HG03108 (cell line): ENCODE data around the gene ZNF462.
"Not testable (repeated sequence)": the region's sequence is repeated elsewhere in the genome, so short reads cannot be mapped to it uniquely, and the experiment has no call there.

Experiments used
- ATAC-seq: cut with Tn5 transposase; IDR thresholded peaks from one replicate; pipeline ENCODE4 v1.9.1; 2021; ENCODE audit warnings: moderate library complexity; ENCODE audit not compliant: unreplicated experiment

The ZNF462 gene, protein sequence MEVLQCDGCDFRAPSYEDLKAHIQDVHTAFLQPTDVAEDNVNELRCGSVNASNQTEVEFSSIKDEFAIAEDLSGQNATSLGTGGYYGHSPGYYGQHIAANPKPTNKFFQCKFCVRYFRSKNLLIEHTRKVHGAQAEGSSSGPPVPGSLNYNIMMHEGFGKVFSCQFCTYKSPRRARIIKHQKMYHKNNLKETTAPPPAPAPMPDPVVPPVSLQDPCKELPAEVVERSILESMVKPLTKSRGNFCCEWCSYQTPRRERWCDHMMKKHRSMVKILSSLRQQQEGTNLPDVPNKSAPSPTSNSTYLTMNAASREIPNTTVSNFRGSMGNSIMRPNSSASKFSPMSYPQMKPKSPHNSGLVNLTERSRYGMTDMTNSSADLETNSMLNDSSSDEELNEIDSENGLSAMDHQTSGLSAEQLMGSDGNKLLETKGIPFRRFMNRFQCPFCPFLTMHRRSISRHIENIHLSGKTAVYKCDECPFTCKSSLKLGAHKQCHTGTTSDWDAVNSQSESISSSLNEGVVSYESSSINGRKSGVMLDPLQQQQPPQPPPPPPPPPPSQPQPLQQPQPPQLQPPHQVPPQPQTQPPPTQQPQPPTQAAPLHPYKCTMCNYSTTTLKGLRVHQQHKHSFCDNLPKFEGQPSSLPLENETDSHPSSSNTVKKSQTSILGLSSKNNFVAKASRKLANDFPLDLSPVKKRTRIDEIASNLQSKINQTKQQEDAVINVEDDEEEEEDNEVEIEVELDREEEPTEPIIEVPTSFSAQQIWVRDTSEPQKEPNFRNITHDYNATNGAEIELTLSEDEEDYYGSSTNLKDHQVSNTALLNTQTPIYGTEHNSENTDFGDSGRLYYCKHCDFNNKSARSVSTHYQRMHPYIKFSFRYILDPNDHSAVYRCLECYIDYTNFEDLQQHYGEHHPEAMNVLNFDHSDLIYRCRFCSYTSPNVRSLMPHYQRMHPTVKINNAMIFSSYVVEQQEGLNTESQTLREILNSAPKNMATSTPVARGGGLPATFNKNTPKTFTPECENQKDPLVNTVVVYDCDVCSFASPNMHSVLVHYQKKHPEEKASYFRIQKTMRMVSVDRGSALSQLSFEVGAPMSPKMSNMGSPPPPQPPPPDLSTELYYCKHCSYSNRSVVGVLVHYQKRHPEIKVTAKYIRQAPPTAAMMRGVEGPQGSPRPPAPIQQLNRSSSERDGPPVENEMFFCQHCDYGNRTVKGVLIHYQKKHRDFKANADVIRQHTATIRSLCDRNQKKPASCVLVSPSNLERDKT (N-terminal part only)

GRCh38 chr9:106862821-106863720, at the start of gene ZNF462:
TSS of gene ZNF462 (plus strand) at chr9:106863166. CDS start at chr9:106923384, 60,218 bp downstream.
- ATAC-seq = no peak

DNA sequence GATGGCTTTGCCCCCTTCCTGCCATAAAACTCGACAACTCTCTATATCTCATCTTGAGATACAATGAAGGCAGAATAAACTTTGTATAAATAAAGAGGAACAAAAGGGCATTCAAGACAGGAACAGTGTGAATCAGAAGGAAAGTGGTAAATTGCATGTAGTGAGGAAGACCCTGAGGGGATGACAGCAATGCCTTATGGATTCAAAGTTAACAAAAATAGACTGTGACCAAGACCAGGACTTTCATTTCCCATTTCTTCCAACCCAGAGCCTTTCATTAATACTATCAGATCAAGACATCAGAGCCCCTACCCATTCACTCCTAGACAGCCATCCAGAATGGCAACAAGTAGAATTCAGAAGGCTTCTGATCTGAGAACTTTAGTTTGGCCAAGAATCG, 46.4 kb upstream of the ZNF462 start:
- ATAC-seq = no peak

DNA sequence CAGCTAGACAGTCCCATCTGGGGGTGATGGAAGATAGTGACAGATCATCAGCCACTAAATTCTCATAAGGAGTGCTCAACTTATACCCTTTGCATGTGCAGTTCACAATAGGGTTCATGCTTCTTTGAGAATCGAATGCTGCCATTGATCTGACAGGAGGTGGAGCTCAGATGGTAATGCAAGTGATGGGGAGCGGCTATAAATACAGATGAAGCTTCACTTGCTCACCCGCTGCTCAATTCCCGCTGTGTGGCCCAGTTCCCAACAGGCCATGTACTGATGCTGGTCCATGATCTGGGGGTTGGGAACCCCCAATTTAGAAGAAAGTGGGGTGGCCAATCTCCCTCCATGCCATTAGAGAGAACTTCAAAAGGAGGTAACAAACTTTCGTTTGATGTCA, 44.9 kb upstream of the ZNF462 start:
- no peak for ATAC-seq

DNA sequence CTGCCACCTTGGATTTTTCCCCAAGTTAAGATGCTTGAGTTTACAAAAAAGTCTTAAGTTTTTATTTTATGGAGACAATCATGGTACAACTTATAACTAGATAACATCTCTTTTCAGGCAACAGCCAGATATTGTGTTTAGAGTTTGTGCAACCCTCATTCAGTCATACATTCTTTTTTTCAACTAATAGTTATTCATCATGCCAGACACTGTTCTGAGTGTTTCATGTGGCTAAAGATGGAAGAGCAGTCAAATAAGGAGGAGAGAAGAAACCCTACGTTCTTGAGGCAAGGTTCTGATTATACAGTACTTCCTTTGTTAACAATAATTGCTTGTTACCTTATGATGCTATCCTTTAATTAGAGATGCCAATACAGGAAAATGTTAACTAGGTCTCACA, 42.1 kb upstream of the ZNF462 start:
- no peak for ATAC-seq

- no peak for ATAC-seq
Observed at GRCh38 chr9:106828070-106828469, 34.9 kb upstream of the ZNF462 start.

DNA sequence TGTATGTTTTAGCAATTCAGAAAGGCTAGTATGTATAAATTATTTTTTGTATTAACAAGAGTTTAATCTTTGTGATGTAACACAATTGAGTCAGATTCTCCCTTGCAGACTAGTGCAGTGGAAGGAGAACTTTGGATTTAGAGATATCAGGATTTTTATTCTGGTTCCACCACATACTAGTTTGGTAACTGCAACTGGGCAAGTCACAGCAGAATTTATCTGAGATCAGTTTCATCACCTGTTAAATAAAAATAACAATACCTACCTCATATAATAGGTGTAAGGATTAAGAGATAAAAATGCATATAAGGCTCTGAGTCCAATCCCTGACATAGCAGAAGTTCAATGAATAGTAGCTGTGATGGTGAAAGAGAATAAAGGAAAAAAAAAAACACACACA, 34.0 kb upstream of the ZNF462 start:
- ATAC-seq = no peak

GRCh38 chr9:106829666-106830408, 33.1 kb upstream of the ZNF462 start:
- no peak for ATAC-seq

DNA sequence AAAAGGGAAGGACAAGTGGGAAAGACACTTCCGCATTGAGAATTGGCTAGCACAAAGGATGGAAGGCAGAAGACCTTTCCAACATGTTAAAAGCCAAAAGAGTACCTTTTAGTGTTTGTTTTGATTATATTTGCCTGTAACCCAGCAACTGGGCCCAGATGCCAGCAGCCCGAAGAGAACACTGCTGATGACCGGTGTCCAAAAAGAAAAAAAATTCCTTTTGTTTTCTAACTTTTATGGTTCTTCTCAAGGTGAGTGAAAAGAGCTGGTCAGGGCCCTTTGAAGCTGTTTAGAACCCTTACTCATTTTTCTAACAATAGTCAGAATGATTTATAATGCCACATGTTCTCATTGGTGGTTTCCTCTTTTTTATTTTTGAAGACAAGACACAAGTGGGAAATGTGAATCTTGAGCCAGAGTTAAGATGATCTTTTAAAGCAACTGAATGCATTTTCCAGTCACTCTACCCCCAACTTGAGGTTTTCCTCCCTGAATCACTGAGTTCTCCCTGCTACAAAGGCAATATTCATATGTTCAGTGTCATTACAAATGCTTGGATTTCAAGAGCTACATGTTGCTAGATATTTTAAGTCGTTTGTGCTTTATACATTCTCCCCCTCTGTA, 32.3 kb upstream of the ZNF462 start:
- no peak for ATAC-seq

DNA sequence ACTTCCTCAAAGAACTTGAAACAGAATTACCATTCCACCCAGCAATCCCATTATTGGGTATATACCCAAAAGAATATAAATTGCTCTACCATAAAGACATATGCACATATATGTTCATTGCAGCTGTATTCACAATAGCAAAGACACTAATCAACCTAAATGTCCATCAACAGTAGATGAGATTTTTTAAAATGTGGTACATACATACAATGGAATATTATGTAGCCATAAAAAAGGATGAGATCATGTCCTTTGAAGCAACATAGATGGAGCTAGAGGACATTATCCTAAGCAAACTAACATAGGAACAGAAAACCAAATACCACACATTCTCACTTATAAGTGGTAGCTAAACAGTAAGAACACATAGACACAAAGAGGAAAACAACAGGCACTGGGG, 28.1 kb upstream of the ZNF462 start:
- no peak for ATAC-seq

- no peak for ATAC-seq
Observed at GRCh38 chr9:106835840-106836239, 27.1 kb upstream of the ZNF462 start.

- no peak for ATAC-seq
Observed at GRCh38 chr9:106843371-106843770, 19.6 kb upstream of the ZNF462 start.

DNA sequence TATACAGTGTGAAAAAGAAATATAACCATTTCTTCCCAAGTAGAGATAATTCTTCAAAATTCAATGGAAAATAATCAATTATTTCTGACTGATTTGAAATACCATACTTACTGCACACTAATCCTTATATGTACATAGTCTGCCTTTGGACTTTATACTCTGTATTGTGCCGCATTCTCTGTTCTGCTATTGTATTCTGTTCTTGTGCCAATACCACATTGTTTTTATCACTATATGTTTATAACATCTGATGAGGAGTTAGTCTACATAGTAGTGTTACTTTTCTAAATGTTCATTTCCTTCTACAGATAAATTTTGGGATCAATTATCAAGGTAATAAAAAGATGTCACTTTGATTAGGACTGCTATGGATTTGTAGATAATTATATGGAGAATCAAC, 16.7 kb upstream of the ZNF462 start:
- no peak for ATAC-seq

- no peak for ATAC-seq
Observed at GRCh38 chr9:106846857-106847256, 16.1 kb upstream of the ZNF462 start.

DNA sequence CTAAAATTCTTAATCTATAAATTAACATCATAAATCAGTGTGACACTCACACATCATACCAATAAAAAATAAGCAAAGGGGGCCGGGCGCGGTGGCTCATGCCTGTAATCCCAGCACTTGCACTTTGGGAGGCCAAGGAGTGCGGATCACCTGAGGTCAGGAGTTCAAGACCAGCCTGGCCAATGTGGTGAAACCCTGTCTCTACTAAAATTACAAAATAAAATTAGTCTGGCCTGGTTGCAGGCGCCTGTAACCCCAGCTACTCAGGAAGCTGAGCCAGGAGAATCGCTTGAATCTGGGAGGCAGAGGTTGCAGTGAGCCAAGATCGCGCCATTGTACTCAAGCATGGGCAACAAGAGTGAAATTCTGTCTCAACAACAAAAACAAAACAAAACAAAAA, 11.3 kb upstream of the ZNF462 start:
- ATAC-seq = not testable (repeated sequence)

GRCh38 chr9:106857811-106858470, 5.0 kb upstream of the ZNF462 start:
- no peak for ATAC-seq

- ATAC-seq = no peak
Observed at GRCh38 chr9:106859957-106860720, 2.8 kb upstream of the ZNF462 start.

GRCh38 chr9:106860721-106861639, 2.0 kb upstream of the ZNF462 start:
- no peak for ATAC-seq
